NOMO-1 treated with dmso at 0.1 percent for 144 hours (cell line): Measurements from ENCODE around the gene PCBP3.
"Not testable (repeated sequence)": the region's sequence is repeated elsewhere in the genome, so short reads cannot be mapped to it uniquely, and the experiment has no call there.

ENCODE experiments used
- DNase-seq: peaks from one replicate; lab custom pipeline; 2025; ENCODE audit not compliant: unreplicated experiment; lab: John Stamatoyannopoulos, UW

PCBP3 gene

DNA sequence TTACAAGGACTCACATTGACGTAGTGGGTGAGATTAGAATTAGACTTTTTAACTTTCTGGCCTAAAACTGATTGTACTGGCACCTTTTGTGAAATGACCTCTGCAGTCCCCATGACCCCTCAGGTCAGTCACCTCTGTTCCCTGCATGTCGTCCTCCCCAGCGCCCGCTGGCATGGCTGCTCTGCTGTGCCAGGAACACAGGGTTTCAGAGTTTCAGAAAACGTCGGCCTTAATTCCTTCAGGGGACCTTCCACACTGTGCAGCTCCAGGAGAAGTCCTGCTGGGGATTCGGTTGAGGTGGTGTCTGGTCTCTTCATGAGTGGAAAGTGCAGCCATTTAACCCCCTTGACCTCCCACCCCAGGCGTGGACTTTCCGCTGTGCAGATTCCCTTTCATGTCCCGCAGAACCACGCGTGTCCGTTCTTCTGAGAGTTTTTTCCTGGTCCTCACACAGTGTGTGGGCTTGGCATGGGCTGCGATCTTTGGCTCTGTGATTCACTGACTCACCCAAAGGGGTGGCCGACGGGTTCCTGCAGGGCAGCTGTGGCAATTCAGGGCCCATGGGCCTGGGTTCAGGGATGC, 179.7 kb downstream of the PCBP3 start:
- DNase-seq: no peak

DNA sequence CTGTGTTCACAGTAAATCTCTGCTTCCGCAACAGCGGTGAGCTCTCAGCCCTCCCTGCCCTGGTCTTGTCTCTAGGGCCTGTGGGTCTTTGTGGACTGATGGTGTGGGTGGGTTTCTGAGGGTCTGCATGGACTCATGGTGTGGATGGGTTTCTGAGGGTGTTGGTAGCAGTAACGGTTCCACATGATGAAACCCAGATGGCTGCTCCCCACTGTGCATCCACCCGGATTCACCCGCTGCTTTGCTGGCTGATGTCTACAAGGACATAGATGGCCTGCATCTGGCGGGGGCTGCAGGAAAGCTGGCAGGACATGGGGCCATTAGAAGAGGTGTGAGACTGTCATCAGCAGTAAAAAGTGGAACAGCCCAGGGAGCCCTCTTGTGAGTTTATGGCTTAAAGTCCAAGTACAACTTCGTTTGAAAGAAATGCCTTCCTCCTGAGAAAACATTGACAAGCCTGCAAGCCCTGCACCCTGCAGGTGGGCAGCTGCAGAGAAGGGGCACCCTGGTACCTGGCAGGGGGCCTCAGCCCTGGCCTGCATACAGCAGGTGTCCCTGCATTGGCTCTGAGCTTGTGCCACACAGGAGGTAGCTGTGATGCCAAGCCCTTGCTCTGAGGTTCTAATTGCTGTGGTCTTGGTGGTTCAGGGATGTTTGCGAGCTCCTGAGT, 181.2 kb downstream of the PCBP3 start:
- no peak for DNase-seq

DNA sequence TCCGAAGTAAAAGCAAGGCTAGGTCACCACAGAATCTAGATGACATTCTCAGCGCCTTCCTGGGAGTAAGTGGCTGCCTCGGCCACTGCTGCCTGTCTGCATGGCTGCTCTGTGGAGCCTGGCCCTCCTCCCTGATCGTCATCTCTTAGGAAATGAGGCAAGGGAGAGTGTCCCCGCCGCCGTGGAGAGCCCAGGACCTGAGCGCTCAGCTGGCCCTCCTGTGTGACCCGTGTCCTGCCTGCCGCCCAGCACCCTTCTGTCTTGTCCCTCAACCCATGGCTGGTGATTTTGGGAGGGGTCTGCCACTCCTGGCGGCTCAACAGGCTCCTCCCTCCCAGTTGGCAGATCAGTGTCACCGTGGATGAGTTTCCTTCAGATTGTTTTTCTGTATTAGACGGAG, 181.7 kb downstream of the PCBP3 start:
- DNase-seq: no peak

DNA sequence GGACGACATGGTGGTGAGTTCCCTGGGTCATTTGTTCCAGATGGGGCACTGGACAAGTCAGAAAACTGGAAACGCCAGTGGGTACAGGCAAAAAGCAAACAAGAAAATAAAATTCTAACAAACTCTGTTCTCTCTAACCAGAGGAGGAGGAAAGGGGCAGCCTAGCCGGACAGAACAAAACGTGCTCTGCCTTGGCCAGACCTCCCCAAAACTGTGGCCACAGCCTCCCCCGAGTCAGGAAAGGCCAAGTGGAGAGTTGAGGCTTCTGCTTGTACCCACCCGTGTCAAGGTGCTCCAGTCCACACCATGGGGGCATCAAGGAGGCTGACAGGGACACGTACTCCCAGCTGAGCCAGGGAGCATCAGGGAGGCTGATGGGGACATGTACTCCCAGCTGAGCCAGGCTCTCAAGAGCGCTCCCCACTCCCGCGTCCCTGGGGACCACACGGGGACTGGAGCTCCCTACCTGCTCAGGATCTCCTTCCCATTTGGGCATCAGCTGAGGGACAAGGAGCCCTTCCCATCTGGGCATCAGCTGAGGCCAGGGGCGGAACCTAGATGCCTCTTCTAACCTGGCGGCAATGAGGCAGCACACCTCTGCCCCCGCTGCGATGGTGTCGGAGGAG, 183.3 kb downstream of the PCBP3 start:
- DNase-seq: no peak

DNA sequence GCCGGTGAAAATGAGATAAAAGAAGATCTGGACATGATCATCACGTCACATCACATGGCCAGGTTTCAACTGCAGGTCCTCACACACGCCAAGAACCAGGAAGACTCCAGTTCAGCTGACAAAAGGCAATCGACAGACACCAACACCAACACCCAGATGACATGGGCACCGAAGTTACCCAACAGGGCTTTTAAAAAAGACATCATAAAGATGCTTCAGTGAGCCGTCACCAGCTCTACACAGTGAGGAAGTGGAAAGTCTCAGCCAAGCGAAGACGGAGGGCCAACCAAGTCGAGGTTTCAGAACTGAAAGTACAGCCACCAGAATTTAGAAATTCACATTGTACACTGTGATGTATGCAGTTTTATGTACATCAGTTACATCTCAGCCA, 183.8 kb downstream of the PCBP3 start:
- DNase-seq: peak; percentile 58

DNA sequence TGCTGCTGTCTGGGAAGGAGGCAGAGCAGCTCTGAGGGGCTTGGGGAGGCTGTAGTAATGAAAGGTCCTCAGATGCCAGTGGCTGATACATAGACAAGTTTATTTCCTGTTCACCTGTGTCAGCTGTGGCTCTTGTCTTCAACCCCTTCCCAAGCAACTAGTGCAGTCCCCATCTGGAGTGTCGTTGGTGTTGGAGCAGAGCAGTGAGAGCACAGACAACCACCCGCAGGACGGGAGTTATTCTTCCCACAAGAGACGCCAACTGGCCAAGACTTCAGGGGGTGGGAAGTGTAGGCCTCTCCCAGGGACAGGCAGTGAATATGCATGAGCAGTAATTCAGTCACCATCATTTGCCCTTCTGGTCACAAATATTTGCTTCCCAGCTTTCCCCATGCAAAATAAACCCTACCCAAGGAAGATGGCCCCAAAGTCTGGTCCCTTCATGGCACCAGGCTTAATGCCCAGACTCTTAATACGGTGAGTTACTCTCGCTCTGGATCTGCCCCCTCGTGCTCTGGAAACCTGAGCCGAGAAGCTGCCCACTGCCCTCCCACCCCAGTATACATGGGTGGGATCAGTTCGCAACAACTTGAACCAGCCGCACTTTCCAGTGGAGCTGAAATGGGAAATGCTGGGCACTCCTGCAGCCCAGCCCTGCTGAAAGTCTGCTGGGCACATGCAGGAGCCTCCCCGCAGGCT, 184.5 kb downstream of the PCBP3 start:
- DNase-seq: no peak

DNA sequence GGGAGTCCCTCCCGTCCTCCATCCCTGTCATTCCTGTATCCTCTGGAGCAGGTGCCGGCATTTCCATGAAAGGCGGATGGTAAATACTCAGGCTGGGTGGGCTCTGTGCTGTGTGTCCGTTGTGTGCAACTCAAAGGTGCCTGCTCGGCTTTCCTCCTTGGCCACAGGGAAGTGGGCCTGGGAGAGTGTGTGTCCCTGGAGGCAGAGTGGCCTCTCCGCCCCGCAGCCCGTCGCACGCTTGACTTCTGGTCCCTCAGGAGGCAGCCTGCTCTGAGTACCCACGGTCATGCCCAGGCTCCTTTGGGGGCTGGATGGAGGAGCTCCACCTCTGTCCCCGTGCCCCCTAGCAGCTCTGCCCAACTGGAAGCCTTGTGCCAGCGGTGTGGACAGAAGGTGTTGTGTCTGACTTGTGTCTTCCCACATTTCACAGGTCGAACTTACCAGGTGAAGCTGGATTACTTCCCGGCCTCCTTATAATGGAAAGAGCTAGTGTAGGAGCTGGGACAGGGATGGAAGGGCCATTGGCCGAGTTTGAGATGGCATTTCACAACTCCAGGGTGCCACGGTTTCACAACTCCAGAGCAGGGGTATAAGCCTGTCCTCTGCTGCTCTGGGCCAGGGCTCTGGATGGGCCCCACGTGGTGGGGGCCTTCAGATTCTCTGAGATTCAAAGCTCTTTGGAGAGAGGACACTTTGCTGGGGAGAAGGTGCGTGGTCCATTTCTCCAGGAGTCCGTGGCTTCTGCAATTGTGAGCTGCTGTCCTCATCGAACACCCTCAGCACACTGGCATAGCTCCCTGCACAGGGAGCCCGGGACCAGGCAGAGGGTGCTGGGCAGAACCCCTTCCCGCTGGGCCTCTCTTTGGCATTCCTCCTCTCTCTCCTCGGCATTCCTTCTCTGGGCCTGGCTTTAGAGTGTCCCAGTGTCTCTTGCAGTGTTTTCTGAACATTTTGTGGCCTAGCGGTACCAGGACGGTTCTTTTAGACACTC, 185.3 kb downstream of the PCBP3 start:
- DNase-seq: no peak

DNA sequence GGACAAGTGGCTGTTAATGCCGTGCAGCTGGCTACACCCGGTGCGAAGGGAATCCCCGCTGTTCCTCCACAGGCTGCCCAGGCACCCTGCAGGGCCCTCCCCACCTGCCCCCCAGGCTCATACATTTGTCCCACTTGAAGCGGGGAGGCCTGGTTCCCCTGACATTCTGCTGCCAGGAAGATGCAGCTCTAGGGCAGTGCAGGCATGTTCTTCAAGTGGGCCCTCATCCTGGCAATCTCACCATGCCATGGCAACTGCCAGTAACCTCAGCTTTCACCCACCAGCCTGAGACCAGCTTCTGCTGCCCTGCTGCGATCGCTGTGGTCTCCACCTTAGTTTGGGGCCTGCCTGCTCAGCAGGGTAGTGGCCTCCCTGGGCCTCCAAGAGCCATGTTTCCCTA, 186.1 kb downstream of the PCBP3 start:
- no peak for DNase-seq

DNA sequence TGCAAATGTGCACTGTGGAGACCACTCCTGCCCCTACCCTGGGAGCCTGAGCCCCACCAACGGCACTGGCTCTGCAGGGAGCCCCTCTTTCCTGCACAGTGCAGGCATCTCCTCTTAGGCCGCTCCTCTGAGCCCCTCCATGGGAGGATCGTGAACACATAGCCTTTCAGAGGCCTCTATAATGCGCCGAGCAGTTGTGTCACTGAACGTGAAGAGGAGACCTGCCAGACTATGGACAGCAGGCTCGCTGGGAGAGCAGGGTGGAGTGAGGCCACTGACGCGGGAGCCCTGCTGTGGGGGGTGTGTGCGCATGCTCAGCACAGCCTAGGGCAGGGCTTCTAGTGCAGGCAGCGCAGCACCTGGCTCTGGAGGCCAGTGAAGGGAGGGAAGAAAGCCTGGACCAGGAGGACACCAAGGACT, 186.7 kb downstream of the PCBP3 start:
- no peak for DNase-seq

DNA sequence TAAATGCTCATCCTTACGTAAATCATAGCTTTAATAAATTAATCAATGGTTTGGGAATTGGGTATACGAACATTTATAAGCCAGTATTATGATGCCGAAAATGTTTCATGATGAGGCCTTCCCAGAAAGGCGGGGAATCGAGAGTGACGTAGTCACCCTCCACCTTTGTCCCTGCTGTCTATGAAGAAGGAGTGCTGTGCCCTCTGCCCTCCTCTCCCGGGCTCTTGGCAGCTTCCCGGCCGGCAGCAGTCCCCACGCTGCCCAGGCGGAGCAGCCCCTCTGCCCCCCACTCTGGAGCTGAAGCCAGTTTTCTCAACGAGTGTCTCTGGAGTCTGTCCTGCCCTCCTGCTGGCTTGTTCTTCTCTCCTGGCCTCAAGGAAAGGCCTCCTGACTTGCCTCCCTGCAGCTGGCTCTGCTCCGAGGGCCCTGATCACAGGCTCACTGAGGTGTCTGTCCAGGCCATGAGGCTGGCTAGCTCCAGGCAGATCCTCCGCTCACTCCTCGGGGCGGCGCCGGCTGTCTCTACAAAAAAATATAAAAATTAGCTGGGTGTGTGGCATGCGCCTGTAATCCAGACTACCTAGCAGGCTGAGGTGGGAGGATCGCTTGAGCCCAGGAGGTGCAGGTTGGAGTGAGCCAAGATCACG, 187.3 kb downstream of the PCBP3 start:
- no peak for DNase-seq

DNA sequence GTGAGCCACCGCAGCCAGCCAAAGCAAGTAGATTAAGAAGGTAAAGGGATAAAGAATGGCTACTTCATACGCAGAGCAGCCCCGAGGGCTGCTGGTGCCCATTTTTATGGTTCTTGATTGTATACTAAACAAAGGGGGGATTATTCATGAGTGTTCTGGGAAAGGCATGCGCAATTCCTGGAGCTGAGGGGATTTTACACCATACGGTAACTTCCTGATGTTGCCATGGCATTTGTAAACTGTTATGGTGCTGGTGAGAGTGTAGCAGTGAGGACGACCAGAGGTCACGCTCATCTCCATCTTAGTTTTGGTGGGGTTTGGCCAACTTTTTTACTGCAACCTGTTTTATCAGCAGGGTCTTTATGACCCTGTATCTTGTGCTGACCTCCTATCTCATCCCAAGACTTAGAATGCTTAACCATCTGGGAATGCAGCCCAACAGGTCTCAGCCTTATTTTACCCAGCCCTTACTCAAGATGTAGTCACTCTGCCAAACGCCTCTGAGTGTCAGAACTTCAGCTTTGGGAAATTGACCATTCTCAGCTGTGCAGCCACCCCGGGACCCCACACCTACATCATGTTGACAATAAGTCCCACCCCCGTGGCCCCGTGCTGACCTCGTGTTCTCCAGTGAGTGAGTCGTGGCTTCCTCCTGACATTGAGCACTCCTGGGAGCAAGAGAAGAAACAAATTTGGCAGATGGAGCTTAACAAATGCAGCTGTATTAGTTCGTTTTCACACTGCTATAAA, 188.6 kb downstream of the PCBP3 start:
- DNase-seq: no peak

DNA sequence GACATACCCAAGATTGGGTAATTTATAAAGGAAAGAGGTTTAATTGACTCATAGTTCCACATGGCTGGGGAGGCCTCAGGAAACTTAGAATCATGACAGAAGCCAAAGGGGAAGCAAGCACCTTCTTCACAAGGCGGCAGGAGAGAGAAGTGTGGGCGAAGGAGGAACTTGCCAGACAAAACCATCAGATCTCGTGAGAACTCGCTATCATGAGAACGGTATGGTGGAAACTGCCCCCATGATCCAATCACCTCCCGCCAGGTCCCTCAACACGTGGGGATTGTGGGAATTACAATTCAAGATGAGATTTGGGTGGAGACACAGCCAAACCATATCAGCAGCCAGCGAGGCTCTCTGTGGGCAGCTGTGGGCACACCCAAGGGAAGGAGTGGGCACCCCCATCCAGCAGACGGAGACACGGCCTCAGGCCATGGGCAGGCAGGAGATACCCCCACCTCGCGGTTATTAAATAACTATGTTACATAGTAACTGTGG, 189.3 kb downstream of the PCBP3 start:
- DNase-seq: not testable (repeated sequence)

DNA sequence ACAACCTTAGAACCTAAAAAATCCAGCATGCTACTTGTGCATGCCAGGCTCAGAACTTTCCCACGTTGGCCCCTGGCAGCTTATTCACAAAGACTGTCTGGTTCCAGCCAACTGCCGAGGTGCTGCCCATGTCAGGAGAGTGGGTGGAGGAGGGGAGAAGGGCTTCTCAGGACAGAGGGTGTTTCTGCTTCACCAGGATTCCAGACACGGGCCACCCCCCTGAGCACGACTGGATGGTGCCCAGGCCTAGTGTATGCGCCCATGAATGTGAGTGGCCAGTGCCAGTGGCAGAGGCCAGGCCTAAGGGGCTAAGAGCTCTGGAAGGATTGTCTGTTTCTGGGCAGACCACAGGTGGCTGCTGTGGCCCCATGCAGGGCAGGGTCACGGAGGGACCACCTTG, 189.9 kb downstream of the PCBP3 start:
- DNase-seq: no peak

DNA sequence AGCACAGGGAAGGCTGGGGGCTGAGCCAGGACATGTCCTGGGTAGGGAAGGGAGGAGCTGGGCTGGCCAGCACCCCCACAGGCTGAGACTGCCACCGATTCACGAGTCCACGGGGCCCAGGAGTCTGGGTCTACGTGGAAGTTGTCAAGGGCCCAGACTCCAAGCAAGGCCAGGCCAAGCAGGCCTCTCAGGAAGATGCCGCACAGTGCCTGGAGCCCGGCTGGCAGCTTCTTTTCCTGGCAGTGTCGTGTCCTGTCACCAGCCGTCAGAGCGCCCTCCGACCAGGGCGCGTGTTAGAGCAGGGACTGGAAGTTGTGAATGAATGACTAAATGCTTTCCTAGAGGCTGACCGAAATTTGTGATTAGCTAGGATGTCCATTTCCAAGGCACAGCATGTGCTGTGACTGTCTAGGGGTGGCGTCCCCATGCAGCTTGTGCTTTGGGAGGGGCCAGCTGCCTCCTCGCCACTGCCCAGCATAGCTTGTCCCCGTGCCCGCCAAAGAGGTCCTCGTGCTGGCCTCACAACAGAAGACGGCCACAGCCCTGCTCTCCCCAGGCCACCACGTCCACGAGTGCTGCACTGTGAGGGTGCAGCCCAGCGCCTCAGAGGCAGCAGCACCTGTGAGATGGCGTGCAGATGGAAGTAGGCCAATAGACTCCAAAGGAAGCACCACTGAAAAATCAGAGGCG, 190.6 kb downstream of the PCBP3 start:
- DNase-seq: no peak

DNA sequence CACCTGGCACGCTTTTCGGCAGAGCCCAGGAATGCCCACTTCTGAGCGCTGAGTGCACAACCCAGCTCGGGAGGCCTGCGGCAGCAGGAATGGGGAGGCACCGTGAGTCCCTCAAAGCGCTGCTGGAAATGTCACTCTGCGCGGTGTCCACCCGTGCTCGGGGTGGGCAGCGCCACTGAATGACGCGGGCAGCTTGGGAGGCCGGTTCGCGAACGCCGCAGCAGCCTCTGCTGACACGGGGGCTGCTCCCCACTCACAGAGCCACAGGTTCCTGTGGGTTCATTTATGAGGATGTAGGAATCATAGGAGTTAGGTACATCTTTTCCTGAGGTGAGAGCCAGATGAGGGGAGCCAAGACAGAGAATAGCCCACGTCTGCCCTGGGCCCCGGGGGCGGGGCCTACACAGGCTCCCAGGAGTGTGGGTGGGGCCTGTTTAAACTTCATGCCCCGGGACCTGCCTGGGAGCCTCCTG, 191.3 kb downstream of the PCBP3 start:
- DNase-seq: no peak

DNA sequence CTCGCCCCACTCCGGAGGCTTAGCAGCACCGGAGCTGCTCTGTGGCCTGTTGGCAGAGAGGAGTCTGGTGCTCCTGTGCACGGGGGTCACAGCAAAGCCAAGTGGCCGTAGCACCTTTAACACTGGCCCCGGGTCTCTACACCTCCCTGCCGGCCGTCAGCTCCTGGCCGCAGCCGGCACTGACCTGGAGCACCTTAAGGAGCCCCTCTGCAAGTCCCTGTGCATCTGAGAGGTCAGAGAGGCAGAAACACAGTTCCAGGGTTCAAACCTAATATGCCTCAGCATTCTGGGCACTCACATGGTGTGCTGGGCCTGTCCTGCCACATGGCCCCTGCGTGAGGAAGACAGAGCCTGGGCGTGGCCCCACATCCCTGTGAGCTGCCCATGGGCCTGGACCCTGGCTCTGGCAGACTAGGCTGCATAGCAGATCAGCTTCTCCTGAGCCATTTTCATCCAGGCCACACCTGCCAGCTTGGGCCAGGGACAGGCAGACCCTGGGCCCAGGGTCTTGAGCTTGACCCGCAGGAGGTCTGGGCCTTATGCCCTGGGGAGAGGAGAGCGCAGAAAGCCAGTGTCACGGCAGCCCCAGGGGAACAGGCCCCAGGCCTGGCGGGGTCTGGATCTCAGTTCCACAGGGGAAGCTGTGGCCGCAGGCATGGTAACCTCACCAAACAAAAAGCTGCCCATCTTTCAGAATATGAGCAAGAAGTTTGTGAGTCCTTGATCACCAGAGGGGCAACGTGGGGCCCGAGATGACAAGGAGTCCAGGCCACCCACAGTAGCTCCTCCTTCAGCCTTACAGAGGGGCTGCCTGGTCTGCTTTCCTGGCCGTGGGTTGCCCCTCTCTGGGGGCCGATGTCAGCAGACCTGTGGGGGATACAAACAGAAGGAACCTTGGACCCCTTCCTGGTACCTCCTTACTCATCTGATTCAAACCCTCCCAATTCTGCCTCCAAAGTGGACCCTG, 192.1 kb downstream of the PCBP3 start:
- no peak for DNase-seq

DNA sequence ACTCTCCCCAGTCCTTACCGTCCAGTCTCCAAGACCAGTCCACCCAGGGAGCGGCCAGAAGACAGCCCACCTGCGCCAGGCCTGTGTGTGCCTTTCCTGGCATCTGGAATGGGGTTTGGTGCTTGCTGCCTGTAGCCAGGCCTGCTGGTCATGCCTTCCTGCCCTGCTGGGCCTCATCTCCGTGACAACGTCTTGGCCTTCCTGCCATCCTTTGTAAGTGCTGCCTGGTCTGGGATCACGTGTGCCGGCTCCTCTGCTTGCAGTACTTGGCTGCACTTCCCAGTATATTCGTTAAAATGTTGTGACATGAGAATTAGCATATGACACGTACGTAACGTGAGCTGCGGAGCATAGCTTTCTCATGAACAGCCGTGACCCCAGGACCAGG, 192.7 kb downstream of the PCBP3 start:
- no peak for DNase-seq
